ENCODE measurements around the gene PRPF19.

- TF ChIP-seq CTCF (IDR thresholded peaks at IDR 0.05; ENCODE audit: low read depth, low read length, poor library complexity, severe bottlenecking), result no peak
- no peak for TF ChIP-seq EZH2phosphoT487 (IDR thresholded peaks at IDR 0.05; ENCODE audit: borderline replicate concordance, low read length)
Measured at GRCh38 chr11:60952742-60953170, 46.4 kb upstream of the PRPF19 start.
